PC-3 (cell line): ENCODE results near the gene NEDD4L.

ENCODE experiments used
- EZH2 ChIP-seq: fragments of 300-600 bp; sonication (generic); IDR thresholded peaks from one replicate; pipeline ENCODE4 v1.6.1; 2017; ENCODE audit warnings: antibody characterized with exemption, mild to moderate bottlenecking, low read length; ENCODE audit not compliant: unreplicated experiment
- EZH2phosphoT487 ChIP-seq: fragments of 300-600 bp; sonication (generic); IDR thresholded peaks from 2 replicates; pipeline ENCODE4 v1.6.1; 2018; ENCODE audit warnings: mild to moderate bottlenecking, antibody characterized with exemption, low read length, borderline replicate concordance
- TF ChIP-seq, protein P1 (sequence below): fragments of 300-600 bp; sonication (generic); conservative IDR thresholded peaks from 2 replicates; pipeline ENCODE4 v1.5.1; 2017; ENCODE audit warnings: antibody characterized with exemption, low read depth, mild to moderate bottlenecking, low read length

DNA sequence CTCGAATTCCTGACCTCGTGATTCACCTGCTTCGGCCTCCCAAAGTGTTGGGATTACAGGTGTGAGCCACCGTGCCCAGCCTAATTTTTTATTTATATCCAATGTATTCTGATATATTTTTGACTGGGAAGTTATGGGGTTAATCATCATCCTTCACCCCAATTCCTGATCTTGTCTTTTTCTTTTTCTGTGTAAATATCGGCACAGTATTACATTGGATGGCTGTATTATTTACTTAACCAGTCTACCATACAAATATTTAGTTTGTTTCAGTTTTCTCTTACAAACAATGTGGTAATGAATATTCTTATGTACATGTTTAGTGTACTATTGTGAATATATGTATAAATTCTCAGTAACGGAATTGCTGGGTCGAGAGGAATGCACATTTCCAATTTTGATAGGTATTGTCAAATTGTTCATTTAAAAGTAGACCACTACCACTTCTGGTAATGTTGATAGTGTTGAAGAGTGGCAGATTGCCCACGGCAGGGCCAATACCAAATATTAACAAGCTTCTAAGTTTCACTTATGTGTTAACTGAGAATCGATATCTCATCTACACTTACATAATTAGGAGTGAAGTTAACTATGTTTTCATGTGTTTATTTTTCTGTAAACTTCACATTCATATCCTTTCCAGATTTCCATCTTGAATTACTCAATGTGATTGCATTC lies 388.2 kb downstream of the NEDD4L start:
- TF ChIP-seq, protein P1, sequence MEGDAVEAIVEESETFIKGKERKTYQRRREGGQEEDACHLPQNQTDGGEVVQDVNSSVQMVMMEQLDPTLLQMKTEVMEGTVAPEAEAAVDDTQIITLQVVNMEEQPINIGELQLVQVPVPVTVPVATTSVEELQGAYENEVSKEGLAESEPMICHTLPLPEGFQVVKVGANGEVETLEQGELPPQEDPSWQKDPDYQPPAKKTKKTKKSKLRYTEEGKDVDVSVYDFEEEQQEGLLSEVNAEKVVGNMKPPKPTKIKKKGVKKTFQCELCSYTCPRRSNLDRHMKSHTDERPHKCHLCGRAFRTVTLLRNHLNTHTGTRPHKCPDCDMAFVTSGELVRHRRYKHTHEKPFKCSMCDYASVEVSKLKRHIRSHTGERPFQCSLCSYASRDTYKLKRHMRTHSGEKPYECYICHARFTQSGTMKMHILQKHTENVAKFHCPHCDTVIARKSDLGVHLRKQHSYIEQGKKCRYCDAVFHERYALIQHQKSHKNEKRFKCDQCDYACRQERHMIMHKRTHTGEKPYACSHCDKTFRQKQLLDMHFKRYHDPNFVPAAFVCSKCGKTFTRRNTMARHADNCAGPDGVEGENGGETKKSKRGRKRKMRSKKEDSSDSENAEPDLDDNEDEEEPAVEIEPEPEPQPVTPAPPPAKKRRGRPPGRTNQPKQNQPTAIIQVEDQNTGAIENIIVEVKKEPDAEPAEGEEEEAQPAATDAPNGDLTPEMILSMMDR = no peak
- TF ChIP-seq EZH2phosphoT487 (no peak), EZH2 (no peak)
